Cardiac muscle cell (in vitro differentiated cells and primary cell): ENCODE results near the gene RFXANK. TPM values are rescaled to one million over a fixed set of nuclear protein-coding genes. Genes with fewer than 3 reads are reported as not detected.

Experiments
- DNase-seq, 2 donors: peaks; one replicate each; pipeline versions ENCODE4 v3.0.0 to v3.0.0-alpha.2; 2010 to 2017; ENCODE audit warnings: low read depth in 1 of 2, low spot score in 1 of 2
- H3K27ac ChIP-seq: fragments of 200-600 bp; sonication (generic); 2 replicates; pipeline ENCODE4 v1.5.1; 2016
- H3K27me3 ChIP-seq: fragments of 200-600 bp; sonication (generic); 2 replicates; pipeline ENCODE4 v1.6.0; 2016; ENCODE audit warnings: control low read depth
- H3K36me3 ChIP-seq: fragments of 200-600 bp; sonication (generic); 2 replicates; pipeline ENCODE4 v1.5.1; 2016; ENCODE audit warnings: control low read depth
- H3K4me1 ChIP-seq: fragments of 200-600 bp; sonication (generic); 2 replicates; pipeline ENCODE4 v1.8.1; 2017; ENCODE audit warnings: low read depth, mild to moderate bottlenecking, mixed run types
- H3K4me3 ChIP-seq: fragments of 200-600 bp; sonication (generic); 2 replicates; pipeline ENCODE4 v1.5.1; 2016; ENCODE audit warnings: mild to moderate bottlenecking
- H3K9me3 ChIP-seq: fragments of 200-600 bp; sonication (generic); 2 replicates; pipeline ENCODE4 v1.5.1; 2017; ENCODE audit warnings: low read depth, mild to moderate bottlenecking, control low read depth
- CTCF ChIP-seq: IDR thresholded peaks from 2 replicates; pipeline ENCODE4 v1.5.1; 2012; ENCODE audit warnings: low read depth, mild to moderate bottlenecking, low read length
- polyA plus RNA-seq: library from polyadenylated mRNA; unstranded; fragments of >200 nt; fragmentation: Nextera tagmentation; extraction: Ambion mirVana; gene quantifications from 2 replicates; pipeline ENCODE4 v1.2.1, GENCODE V29; 2016
- total RNA-seq: library from RNA; depleted of rRNA; stranded (reverse); fragments of >200 nt; gene quantifications from 2 replicates; pipeline ENCODE4 v1.2.3, GENCODE V29; 2016

Gene RFXANK
- total RNA-seq: 88.8 and 117 TPM in 2 replicates
- polyA plus RNA-seq: 130 and 156 TPM in 2 replicates

GRCh38 chr19:19192078-19192882 is at the start of gene RFXANK, which contains the start of gene BORCS8:
RFXANK (plus strand) TSS chr19:19192258; CDS start chr19:19193947, 1,689 bp downstream.
BORCS8 (minus strand) TSS chr19:19192152; CDS start chr19:19192117, 35 bp downstream.
- no peak for TF ChIP-seq CTCF
- H3K4me3 ChIP-seq: peak within 1 kb of the TSS; percentile 92
- peak; percentile 99 to 100 for DNase-seq
- H3K36me3 ChIP-seq: peaks cover 5% of the 10 kb centered on the region
- no peaks in the 10 kb centered on the region for H3K9me3 ChIP-seq
- H3K27ac ChIP-seq: peak within 1 kb of the TSS; percentile 97
- H3K4me1 ChIP-seq: peaks cover 2% of the 10 kb centered on the region
- H3K27me3 ChIP-seq: no peaks in the 10 kb centered on the region

- Histone ChIP-seq H3K27me3 (peaks cover 3% of the 10 kb centered on the region), H3K27ac (no peak overlapping the region), H3K4me3 (no peak overlapping the region), H3K36me3 (no peaks in the 10 kb centered on the region), H3K4me1 (peaks cover 2% of the 10 kb centered on the region), H3K9me3 (no peaks in the 10 kb centered on the region)
- no peak for TF ChIP-seq CTCF
- DNase-seq: no peak
Observed at GRCh38 chr19:19142347-19142746, 49.7 kb upstream of the RFXANK start.

- no peak for DNase-seq
- H3K36me3 ChIP-seq: no peaks in the 10 kb centered on the region
- H3K4me1 ChIP-seq: no peaks in the 10 kb centered on the region
- H3K4me3 ChIP-seq: no peak overlapping the region
- H3K9me3 ChIP-seq: no peaks in the 10 kb centered on the region
- no peak overlapping the region for H3K27ac ChIP-seq
- TF ChIP-seq CTCF: no peak
- peaks cover 3% of the 10 kb centered on the region for H3K27me3 ChIP-seq
Observed at GRCh38 chr19:19145281-19145680, 46.8 kb upstream of the RFXANK start.

- Histone ChIP-seq H3K36me3 (no peaks in the 10 kb centered on the region), H3K27ac (no peak overlapping the region), H3K27me3 (peaks cover 2% of the 10 kb centered on the region), H3K9me3 (no peaks in the 10 kb centered on the region), H3K4me3 (no peak overlapping the region), H3K4me1 (no peaks in the 10 kb centered on the region)
- DNase-seq: peak; percentile 70 to 73
- peak; percentile 90 for TF ChIP-seq CTCF
Observed at GRCh38 chr19:19145684-19146608, 46.1 kb upstream of the RFXANK start.

GRCh38 chr19:19146865-19147264 is 45.2 kb upstream of the RFXANK start:
- H3K36me3 ChIP-seq: no peaks in the 10 kb centered on the region
- no peaks in the 10 kb centered on the region for H3K4me1 ChIP-seq
- no peak overlapping the region for H3K27ac ChIP-seq
- no peaks in the 10 kb centered on the region for H3K27me3 ChIP-seq
- no peak for TF ChIP-seq CTCF
- DNase-seq: no peak
- no peak overlapping the region for H3K4me3 ChIP-seq
- no peaks in the 10 kb centered on the region for H3K9me3 ChIP-seq
